Measurements from ENCODE around the gene EGLN2.

The EGLN2 gene

DNA sequence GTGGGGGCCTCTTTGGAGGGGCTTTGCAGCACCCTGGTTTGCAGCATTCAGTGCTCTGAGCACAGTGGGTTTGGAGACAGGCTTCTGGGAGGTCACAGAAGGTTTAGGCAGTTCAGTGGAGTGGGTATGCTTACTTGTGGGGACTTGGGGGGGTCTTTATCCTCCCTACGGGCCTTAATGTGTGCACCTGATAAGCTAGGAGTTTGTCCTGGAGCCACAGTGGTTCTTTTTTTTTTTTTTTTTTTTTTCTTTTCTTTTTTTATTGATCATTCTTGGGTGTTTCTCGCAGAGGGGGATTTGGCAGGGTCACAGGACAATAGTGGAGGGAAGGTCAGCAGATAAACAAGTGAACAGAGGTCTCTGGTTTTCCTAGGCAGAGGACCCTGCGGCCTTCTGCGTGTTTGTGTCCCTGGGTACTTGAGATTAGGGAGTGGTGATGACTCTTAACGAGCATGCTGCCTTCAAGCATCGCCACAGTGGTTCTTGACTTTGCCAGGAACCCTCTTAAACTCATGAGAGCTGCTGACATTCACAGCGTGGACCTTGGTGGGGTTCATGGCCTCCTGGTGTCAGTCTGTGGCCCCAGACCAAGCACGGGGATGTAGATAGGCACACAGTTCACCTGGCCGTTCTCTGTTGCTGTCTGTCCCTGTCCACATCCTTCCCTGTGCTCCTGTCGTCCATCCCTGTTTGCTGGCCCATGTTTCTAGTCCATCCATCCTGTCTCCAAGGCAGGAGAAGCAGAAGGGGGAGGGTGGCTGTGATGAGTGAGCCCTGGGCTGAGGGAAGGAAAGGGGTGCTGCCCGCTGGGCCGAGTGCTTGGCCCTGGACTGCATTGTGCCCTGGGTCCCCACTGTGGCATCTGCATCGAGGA is 2.7 kb downstream of the EGLN2 start (continued):
- TF ChIP-seq ZNF76 (tag by site-specific recombination; IDR thresholded peaks at IDR 0.05; ENCODE audit: borderline replicate concordance, low read depth) (no peak), ZFP3 (tag by site-specific recombination; IDR thresholded peaks at IDR 0.05; ENCODE audit: low read depth) (no peak), GLI2 (tag by site-specific recombination; IDR thresholded peaks at IDR 0.05; ENCODE audit: borderline replicate concordance, low read depth) (no peak), ZNF585B (tag by site-specific recombination; IDR thresholded peaks at IDR 0.05) (no peak), ZNF366 (tag by site-specific recombination; conservative IDR thresholded peaks at IDR 0.05) (peak; percentile 51; the same call in 1 of the 2 replicates), ZNF404 (tag by site-specific recombination; IDR thresholded peaks at IDR 0.05) (no peak), ZNF221 (tag by site-specific recombination; IDR thresholded peaks at IDR 0.05; ENCODE audit: borderline replicate concordance) (no peak), ZNF548 (tag by site-specific recombination; IDR thresholded peaks at IDR 0.05) (no peak), ZSCAN30 (tag by site-specific recombination; IDR thresholded peaks at IDR 0.05) (no peak), ZNF132 (tag by site-specific recombination; IDR thresholded peaks at IDR 0.05; ENCODE audit: borderline replicate concordance) (no peak), ZSCAN23 (tag by site-specific recombination; IDR thresholded peaks at IDR 0.05) (no peak), SP2 (tag by site-specific recombination; IDR thresholded peaks at IDR 0.05) (no peak)
- TF ChIP-seq, protein P1, sequence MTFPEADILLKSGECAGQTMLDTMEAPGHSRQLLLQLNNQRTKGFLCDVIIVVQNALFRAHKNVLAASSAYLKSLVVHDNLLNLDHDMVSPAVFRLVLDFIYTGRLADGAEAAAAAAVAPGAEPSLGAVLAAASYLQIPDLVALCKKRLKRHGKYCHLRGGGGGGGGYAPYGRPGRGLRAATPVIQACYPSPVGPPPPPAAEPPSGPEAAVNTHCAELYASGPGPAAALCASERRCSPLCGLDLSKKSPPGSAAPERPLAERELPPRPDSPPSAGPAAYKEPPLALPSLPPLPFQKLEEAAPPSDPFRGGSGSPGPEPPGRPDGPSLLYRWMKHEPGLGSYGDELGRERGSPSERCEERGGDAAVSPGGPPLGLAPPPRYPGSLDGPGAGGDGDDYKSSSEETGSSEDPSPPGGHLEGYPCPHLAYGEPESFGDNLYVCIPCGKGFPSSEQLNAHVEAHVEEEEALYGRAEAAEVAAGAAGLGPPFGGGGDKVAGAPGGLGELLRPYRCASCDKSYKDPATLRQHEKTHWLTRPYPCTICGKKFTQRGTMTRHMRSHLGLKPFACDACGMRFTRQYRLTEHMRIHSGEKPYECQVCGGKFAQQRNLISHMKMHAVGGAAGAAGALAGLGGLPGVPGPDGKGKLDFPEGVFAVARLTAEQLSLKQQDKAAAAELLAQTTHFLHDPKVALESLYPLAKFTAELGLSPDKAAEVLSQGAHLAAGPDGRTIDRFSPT (tag by site-specific recombination; IDR thresholded peaks at IDR 0.05), result 0 out of 2 replicates have a peak, but pooled peaks have one; percentile 17
- TF ChIP-seq, protein P2, sequence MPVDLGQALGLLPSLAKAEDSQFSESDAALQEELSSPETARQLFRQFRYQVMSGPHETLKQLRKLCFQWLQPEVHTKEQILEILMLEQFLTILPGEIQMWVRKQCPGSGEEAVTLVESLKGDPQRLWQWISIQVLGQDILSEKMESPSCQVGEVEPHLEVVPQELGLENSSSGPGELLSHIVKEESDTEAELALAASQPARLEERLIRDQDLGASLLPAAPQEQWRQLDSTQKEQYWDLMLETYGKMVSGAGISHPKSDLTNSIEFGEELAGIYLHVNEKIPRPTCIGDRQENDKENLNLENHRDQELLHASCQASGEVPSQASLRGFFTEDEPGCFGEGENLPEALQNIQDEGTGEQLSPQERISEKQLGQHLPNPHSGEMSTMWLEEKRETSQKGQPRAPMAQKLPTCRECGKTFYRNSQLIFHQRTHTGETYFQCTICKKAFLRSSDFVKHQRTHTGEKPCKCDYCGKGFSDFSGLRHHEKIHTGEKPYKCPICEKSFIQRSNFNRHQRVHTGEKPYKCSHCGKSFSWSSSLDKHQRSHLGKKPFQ (tag by site-specific recombination; IDR thresholded peaks at IDR 0.05), result no peak
- TF ChIP-seq, protein P3, sequence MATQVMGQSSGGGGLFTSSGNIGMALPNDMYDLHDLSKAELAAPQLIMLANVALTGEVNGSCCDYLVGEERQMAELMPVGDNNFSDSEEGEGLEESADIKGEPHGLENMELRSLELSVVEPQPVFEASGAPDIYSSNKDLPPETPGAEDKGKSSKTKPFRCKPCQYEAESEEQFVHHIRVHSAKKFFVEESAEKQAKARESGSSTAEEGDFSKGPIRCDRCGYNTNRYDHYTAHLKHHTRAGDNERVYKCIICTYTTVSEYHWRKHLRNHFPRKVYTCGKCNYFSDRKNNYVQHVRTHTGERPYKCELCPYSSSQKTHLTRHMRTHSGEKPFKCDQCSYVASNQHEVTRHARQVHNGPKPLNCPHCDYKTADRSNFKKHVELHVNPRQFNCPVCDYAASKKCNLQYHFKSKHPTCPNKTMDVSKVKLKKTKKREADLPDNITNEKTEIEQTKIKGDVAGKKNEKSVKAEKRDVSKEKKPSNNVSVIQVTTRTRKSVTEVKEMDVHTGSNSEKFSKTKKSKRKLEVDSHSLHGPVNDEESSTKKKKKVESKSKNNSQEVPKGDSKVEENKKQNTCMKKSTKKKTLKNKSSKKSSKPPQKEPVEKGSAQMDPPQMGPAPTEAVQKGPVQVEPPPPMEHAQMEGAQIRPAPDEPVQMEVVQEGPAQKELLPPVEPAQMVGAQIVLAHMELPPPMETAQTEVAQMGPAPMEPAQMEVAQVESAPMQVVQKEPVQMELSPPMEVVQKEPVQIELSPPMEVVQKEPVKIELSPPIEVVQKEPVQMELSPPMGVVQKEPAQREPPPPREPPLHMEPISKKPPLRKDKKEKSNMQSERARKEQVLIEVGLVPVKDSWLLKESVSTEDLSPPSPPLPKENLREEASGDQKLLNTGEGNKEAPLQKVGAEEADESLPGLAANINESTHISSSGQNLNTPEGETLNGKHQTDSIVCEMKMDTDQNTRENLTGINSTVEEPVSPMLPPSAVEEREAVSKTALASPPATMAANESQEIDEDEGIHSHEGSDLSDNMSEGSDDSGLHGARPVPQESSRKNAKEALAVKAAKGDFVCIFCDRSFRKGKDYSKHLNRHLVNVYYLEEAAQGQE (tag by site-specific recombination; IDR thresholded peaks at IDR 0.05), result no peak
- TF ChIP-seq, protein P4, sequence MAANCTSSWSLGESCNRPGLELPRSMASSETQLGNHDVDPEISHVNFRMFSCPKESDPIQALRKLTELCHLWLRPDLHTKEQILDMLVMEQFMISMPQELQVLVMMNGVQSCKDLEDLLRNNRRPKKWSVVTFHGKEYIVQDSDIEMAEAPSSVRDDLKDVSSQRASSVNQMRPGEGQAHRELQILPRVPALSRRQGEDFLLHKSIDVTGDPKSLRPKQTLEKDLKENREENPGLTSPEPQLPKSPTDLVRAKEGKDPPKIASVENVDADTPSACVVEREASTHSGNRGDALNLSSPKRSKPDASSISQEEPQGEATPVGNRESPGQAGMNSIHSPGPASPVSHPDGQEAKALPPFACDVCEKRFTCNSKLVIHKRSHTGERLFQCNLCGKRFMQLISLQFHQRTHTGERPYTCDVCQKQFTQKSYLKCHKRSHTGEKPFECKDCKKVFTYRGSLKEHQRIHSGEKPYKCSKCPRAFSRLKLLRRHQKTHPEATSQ (tag by site-specific recombination; IDR thresholded peaks at IDR 0.05), result no peak
- TF ChIP-seq, protein P5, sequence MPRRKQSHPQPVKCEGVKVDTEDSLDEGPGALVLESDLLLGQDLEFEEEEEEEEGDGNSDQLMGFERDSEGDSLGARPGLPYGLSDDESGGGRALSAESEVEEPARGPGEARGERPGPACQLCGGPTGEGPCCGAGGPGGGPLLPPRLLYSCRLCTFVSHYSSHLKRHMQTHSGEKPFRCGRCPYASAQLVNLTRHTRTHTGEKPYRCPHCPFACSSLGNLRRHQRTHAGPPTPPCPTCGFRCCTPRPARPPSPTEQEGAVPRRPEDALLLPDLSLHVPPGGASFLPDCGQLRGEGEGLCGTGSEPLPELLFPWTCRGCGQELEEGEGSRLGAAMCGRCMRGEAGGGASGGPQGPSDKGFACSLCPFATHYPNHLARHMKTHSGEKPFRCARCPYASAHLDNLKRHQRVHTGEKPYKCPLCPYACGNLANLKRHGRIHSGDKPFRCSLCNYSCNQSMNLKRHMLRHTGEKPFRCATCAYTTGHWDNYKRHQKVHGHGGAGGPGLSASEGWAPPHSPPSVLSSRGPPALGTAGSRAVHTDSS (tag by site-specific recombination; IDR thresholded peaks at IDR 0.05), result no peak
